Keratinocyte (primary cell): Measurements from ENCODE around the gene BTG3. TPM values are rescaled to one million over a fixed set of nuclear protein-coding genes. Genes with fewer than 3 reads are reported as not detected.

Experiments used
- DNase-seq: peaks from one replicate; pipeline ENCODE4 v3.0.0-alpha.2; 2011; ENCODE audit warnings: low read depth, missing footprints, low spot score
- FAIRE-seq: peaks from 2 replicates; lab custom pipeline; 2011; peaks lifted over from hg19 to GRCh38; lab: Jason Lieb, UNC
- H2AFZ ChIP-seq: 2 replicates; pipeline ENCODE4 v1.6.0; 2012; ENCODE audit warnings: low read length, control low read depth, inconsistent platforms; ENCODE audit not compliant: control insufficient read depth
- H3K27ac ChIP-seq: 2 replicates; pipeline ENCODE4 v1.5.1; 2011; ENCODE audit warnings: low read length; ENCODE audit not compliant: control insufficient read depth, insufficient read depth
- H3K27me3 ChIP-seq: 3 replicates; pipeline ENCODE4 v1.6.0; 2011; ENCODE audit warnings: low read length; ENCODE audit not compliant: control insufficient read depth, insufficient read depth; ENCODE audit errors: extremely low read depth
- H3K36me3 ChIP-seq, 2 experiments: 2 replicates in 1 of 2; 3 replicates in 1 of 2; pipeline ENCODE4 v1.5.1; 2011; ENCODE audit warnings: low read length in 2 of 2, mild to moderate bottlenecking in 1 of 2; ENCODE audit not compliant: control insufficient read depth in 2 of 2, insufficient read depth in 2 of 2; ENCODE audit errors: extremely low read depth in 1 of 2
- H3K4me1 ChIP-seq: 3 replicates; pipeline ENCODE4 v1.5.1; 2011; ENCODE audit warnings: low read length; ENCODE audit not compliant: control insufficient read depth, insufficient read depth; ENCODE audit errors: extremely low read depth
- H3K4me2 ChIP-seq: 3 replicates; pipeline ENCODE4 v1.6.0; 2011; ENCODE audit warnings: low read depth, low read length; ENCODE audit not compliant: control insufficient read depth, insufficient read depth; ENCODE audit errors: extremely low read depth
- H3K4me3 ChIP-seq, 3 experiments: fragments of 200-600 bp in 1 of 3; sonication (generic) in 1 of 3; 2 replicates in 2 of 3; 3 replicates in 1 of 3; pipeline ENCODE4 v1.5.1; 2011 to 2016; ENCODE audit warnings: low read length in 3 of 3, mild to moderate bottlenecking in 3 of 3, control low read depth in 2 of 3, inconsistent platforms in 1 of 3, low read depth in 1 of 3, mixed read lengths in 1 of 3, mixed run types in 1 of 3, moderate library complexity in 1 of 3; ENCODE audit not compliant: control insufficient read depth in 2 of 3, insufficient read depth in 2 of 3; ENCODE audit errors: extremely low read depth in 1 of 3
- H3K79me2 ChIP-seq: 2 replicates; pipeline ENCODE4 v1.6.0; 2012; ENCODE audit warnings: low read length; ENCODE audit not compliant: control insufficient read depth, insufficient read depth
- H3K9ac ChIP-seq: 3 replicates; pipeline ENCODE4 v1.6.0; 2011; ENCODE audit warnings: low read length; ENCODE audit not compliant: control insufficient read depth, insufficient read depth; ENCODE audit errors: extremely low read depth
- H3K9me1 ChIP-seq: 3 replicates; pipeline ENCODE4 v1.6.0; 2011; ENCODE audit warnings: low read length; ENCODE audit not compliant: control insufficient read depth, insufficient read depth; ENCODE audit errors: extremely low read depth
- H3K9me3 ChIP-seq: 2 replicates; pipeline ENCODE4 v1.5.1; 2012; ENCODE audit warnings: low read depth, low read length; ENCODE audit not compliant: control insufficient read depth
- H4K20me1 ChIP-seq: 3 replicates; pipeline ENCODE4 v1.6.0; 2011; ENCODE audit warnings: low read length; ENCODE audit not compliant: control insufficient read depth, insufficient read depth; ENCODE audit errors: extremely low read depth
- CTCF ChIP-seq, 3 experiments: IDR thresholded peaks in 1 of 3; conservative IDR thresholded peaks in 1 of 3; optimal IDR thresholded peaks in 1 of 3; 2 replicates in 2 of 3; 3 replicates in 1 of 3; pipeline versions ENCODE3 to v1.5.1; 2011; ENCODE audit warnings: low read length in 3 of 3, mild to moderate bottlenecking in 3 of 3, moderate library complexity in 2 of 3, control low read depth in 1 of 3, inconsistent platforms in 1 of 3; ENCODE audit not compliant: insufficient read depth in 2 of 3; ENCODE audit errors: extremely low read depth in 1 of 3
- EZH2 ChIP-seq: IDR thresholded peaks from one replicate; pipeline ENCODE4 v1.6.1; 2012; ENCODE audit warnings: inconsistent platforms, mild to moderate bottlenecking, low read length, moderate library complexity
- dilution Hi-C: fragments of 300-500 bp; cut with MboI; formaldehyde crosslinking; loops from one replicate; pipeline ENCODE4 v1.7.0; 2020; ENCODE audit warnings: low sequenced_read_pairs; ENCODE audit not compliant: extremely low pct_ligation_motif_present
- polyA plus RNA-seq, 5 experiments: library from polyadenylated mRNA; depleted of rRNA in 3 of 5; stranded (reverse) in 3 of 5; stranded (forward) in 1 of 5; unstranded in 1 of 5; fragments of >200 nt; gene quantifications; 1 replicate in 1 of 5; 2 replicates in 3 of 5; 3 replicates in 1 of 5; pipeline versions ENCODE4 v1.2.1 to v1.2.3, GENCODE V29; 2011 to 2012; ENCODE audit warnings: missing spikeins in 2 of 5, low read depth in 1 of 5, low replicate concordance in 1 of 5

Gene BTG3
- polyA plus RNA-seq, 1 donor (not counting 4 experiments of a cell fraction or from before 2014, with no cell fraction given) = 51.2 TPM

- Histone ChIP-seq H3K9me3 (no peaks in the 10 kb centered on the region), H3K4me1 (no peaks in the 10 kb centered on the region), H3K9ac (no peak overlapping the region), H3K79me2 (peaks cover 10% of the 10 kb centered on the region), H3K4me3 (no peak overlapping the region), H3K36me3 (peaks cover 9 to 40% of the 10 kb centered on the region in 2 experiments), H3K27me3 (no peaks in the 10 kb centered on the region), H3K27ac (no peak overlapping the region), H3K4me2 (no peak overlapping the region), H3K9me1 (no peaks in the 10 kb centered on the region), H4K20me1 (no peaks in the 10 kb centered on the region), H2AFZ (no peak overlapping the region)
- FAIRE-seq = no peak
- dilution Hi-C loops = no loop called here
- TF ChIP-seq EZH2 = no peak
- no peak for TF ChIP-seq CTCF (optimal IDR thresholded peaks at IDR 0.05 in 1 of 3, IDR thresholded peaks at IDR 0.05 in 1 of 3, conservative IDR thresholded peaks at IDR 0.05 in 1 of 3; ENCODE audit: extremely low read depth in 1 of 3, insufficient read depth in 2 of 3, low read length in 3 of 3)
- no peak for DNase-seq
Observed at GRCh38 chr21:17597680-17598079, 15.0 kb downstream of the BTG3 start.

DNA sequence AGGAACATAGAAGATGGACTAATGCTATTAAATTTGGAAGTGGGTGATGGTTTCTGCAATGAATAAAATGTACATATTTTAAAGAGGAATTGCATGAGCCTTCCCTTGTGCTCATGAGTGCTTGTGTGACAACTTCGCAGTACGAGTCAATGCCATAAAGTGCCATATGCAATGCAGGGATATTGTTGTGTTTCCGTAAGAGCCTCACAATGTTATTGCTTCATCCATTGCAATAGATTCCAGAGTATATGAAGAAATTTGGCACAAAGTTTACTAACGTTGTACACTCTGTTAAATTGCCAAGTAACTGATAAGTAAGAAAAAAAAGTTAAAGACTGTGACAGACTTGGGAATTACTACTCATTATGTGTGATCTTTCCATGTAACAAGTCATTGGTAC lies 22.3 kb downstream of the BTG3 start:
- no peaks in the 10 kb centered on the region for H4K20me1 ChIP-seq
- peak; percentile 49 for FAIRE-seq
- TF ChIP-seq CTCF (optimal IDR thresholded peaks at IDR 0.05 in 1 of 3, IDR thresholded peaks at IDR 0.05 in 1 of 3, conservative IDR thresholded peaks at IDR 0.05 in 1 of 3; ENCODE audit: extremely low read depth in 1 of 3, insufficient read depth in 2 of 3, low read length in 3 of 3) (no peak), EZH2 (no peak)
- no peak overlapping the region for H2AFZ ChIP-seq
- H3K36me3 ChIP-seq = peaks cover 0 to 12% of the 10 kb centered on the region in 2 experiments
- no peaks in the 10 kb centered on the region for H3K79me2 ChIP-seq
- no peak overlapping the region for H3K9ac ChIP-seq
- no peaks in the 10 kb centered on the region for H3K27me3 ChIP-seq
- no peaks in the 10 kb centered on the region for H3K9me1 ChIP-seq
- no peaks in the 10 kb centered on the region for H3K4me1 ChIP-seq
- no peaks in the 10 kb centered on the region for H3K9me3 ChIP-seq
- DNase-seq = no peak
- no peak overlapping the region for H3K27ac ChIP-seq
- no peak overlapping the region for H3K4me3 ChIP-seq
- no peak overlapping the region for H3K4me2 ChIP-seq
- dilution Hi-C loops = no loop called here
